ENCODE measurements around the gene SLC9A9. TPM values are rescaled to one million over a fixed set of nuclear protein-coding genes. Genes with fewer than 3 reads are reported as not detected.

SLC9A9 gene
- total RNA-seq, 2 experiments from 2014 or later, result 12.2 TPM

DNA sequence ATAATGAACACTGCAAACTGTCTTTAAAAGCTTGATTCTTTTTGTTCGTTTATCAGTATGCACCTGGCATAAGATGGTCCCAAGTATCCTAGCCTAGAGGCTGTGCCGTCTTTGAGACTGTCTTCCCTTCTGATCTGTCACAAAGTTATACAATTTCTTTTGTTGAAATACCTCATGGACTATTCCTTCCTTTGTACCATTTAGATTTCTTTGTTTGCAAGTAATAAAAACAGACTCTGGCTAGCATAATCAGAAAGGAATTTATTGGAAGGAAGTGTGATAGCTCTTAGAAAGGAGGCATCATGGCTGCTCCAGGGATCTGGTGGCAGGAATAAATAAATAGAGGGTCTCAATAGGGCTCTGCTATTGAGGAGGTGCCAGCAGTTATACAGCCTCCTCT is 280.4 kb downstream of the SLC9A9 start:
- TF ChIP-seq, protein P1, sequence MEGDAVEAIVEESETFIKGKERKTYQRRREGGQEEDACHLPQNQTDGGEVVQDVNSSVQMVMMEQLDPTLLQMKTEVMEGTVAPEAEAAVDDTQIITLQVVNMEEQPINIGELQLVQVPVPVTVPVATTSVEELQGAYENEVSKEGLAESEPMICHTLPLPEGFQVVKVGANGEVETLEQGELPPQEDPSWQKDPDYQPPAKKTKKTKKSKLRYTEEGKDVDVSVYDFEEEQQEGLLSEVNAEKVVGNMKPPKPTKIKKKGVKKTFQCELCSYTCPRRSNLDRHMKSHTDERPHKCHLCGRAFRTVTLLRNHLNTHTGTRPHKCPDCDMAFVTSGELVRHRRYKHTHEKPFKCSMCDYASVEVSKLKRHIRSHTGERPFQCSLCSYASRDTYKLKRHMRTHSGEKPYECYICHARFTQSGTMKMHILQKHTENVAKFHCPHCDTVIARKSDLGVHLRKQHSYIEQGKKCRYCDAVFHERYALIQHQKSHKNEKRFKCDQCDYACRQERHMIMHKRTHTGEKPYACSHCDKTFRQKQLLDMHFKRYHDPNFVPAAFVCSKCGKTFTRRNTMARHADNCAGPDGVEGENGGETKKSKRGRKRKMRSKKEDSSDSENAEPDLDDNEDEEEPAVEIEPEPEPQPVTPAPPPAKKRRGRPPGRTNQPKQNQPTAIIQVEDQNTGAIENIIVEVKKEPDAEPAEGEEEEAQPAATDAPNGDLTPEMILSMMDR (IDR thresholded peaks at IDR 0.05), result no peak
- DNase-seq (no peak), ATAC-seq (ENCODE audit: poor library complexity) (no peak)
- H3K4me1 ChIP-seq (ENCODE audit: insufficient read depth, low read length), result no peaks in the 10 kb centered on the region
- peaks cover 7% of the 10 kb centered on the region for H3K36me3 Mint-ChIP-seq (ENCODE audit: low read depth)
- no peaks in the 10 kb centered on the region for H3K9me3 ChIP-seq (ENCODE audit: control insufficient read depth in 1 of 2, insufficient read depth in 1 of 2, low read length in 2 of 2)
- H3K36me3 ChIP-seq (ENCODE audit: insufficient read depth, low read length), result no peaks in the 10 kb centered on the region
- intact Hi-C loops (cut with DNase I, micrococcal nuclease), result no loop called here
- no peak overlapping the region for H3K27ac ChIP-seq (ENCODE audit: low read depth in 1 of 2, low read length in 2 of 2)
- H3K4me3 ChIP-seq (ENCODE audit: low read length), result no peak overlapping the region
- H3K27ac Mint-ChIP-seq, result no peak overlapping the region
- no peaks in the 10 kb centered on the region for H3K27me3 ChIP-seq (ENCODE audit: control insufficient read depth in 1 of 2, insufficient read depth in 2 of 2, low read length in 2 of 2)
- no peak overlapping the region for H3K4me3 Mint-ChIP-seq
- POLR2A ChIA-PET, result no interaction called here
- H3K27me3 Mint-ChIP-seq, result no peaks in the 10 kb centered on the region
- CTCF ChIA-PET, result no interaction called here
- no peaks in the 10 kb centered on the region for H3K9me3 Mint-ChIP-seq
- no peaks in the 10 kb centered on the region for H3K4me1 Mint-ChIP-seq (ENCODE audit: low read depth)

DNA sequence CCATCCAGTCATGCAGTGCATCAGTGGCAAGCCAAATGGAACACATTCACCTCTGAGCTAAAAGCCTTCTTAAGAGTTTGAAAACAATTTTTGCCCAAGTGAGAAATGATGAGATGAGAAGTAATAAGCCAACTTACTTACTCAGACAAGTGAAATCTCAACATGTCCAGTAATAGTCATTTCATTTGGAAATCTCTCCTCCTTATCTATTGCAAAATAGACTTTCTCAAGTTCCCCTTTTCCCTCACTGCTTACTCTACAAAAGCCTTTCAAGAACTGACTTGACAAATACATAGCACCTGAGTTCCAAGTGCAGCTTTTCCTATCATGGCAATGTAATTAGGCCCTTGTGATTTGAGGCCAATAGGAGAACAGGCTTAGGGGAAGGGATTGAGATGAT is 282.3 kb downstream of the SLC9A9 start:
- intact Hi-C loops (cut with DNase I, micrococcal nuclease), result no loop called here

GRCh38 chr3:143563786-143564185 is 284.5 kb downstream of the SLC9A9 start:
- Histone ChIP-seq H3K27me3 (ENCODE audit: control insufficient read depth in 1 of 2, insufficient read depth in 2 of 2, low read length in 2 of 2) (no peaks in the 10 kb centered on the region), H3K36me3 (ENCODE audit: insufficient read depth, low read length) (no peaks in the 10 kb centered on the region), H3K4me3 (ENCODE audit: low read length) (no peak overlapping the region), H3K4me1 (ENCODE audit: insufficient read depth, low read length) (no peaks in the 10 kb centered on the region), H3K27ac (ENCODE audit: low read depth in 1 of 2, low read length in 2 of 2) (no peak overlapping the region), H3K9me3 (ENCODE audit: control insufficient read depth in 1 of 2, insufficient read depth in 1 of 2, low read length in 2 of 2) (peaks cover 0 to 3% of the 10 kb centered on the region in 2 experiments)
- Mint-ChIP-seq H3K4me3 (no peak overlapping the region), H3K4me1 (ENCODE audit: low read depth) (no peaks in the 10 kb centered on the region), H3K36me3 (ENCODE audit: low read depth) (peaks cover 12% of the 10 kb centered on the region), H3K27me3 (no peaks in the 10 kb centered on the region), H3K27ac (no peak overlapping the region), H3K9me3 (peaks cover 2% of the 10 kb centered on the region)
- ChIA-PET CTCF (no interaction called here), POLR2A (no interaction called here)
- DNase-seq (no peak), ATAC-seq (ENCODE audit: poor library complexity) (no peak)
- TF ChIP-seq, protein P1 (IDR thresholded peaks at IDR 0.05), result no peak
- intact Hi-C loops (cut with DNase I, micrococcal nuclease), result no loop called here

More for the DNA sequence above, 282.3 kb downstream of the SLC9A9 start:
- Histone ChIP-seq H3K36me3 (ENCODE audit: insufficient read depth, low read length) (no peaks in the 10 kb centered on the region), H3K27me3 (ENCODE audit: control insufficient read depth in 1 of 2, insufficient read depth in 2 of 2, low read length in 2 of 2) (no peaks in the 10 kb centered on the region), H3K27ac (ENCODE audit: low read depth in 1 of 2, low read length in 2 of 2) (no peak overlapping the region), H3K4me3 (ENCODE audit: low read length) (no peak overlapping the region), H3K4me1 (ENCODE audit: insufficient read depth, low read length) (no peaks in the 10 kb centered on the region), H3K9me3 (ENCODE audit: control insufficient read depth in 1 of 2, insufficient read depth in 1 of 2, low read length in 2 of 2) (no peaks in the 10 kb centered on the region)
- peak in 2 of 14 experiments; percentile 3 to 16 for DNase-seq
- Mint-ChIP-seq H3K36me3 (ENCODE audit: low read depth) (no peaks in the 10 kb centered on the region), H3K27me3 (no peaks in the 10 kb centered on the region), H3K27ac (no peak overlapping the region), H3K9me3 (no peaks in the 10 kb centered on the region), H3K4me1 (ENCODE audit: low read depth) (no peaks in the 10 kb centered on the region), H3K4me3 (no peak overlapping the region)
- ATAC-seq (ENCODE audit: poor library complexity), result no peak
- ChIA-PET CTCF (interaction anchor here (1.0 kb wide), 1 partner anchor 15 kb away, joined by 5 read pairs; no protein-coding TSS in a partner anchor), POLR2A (no interaction called here)
- TF ChIP-seq, protein P1 (IDR thresholded peaks at IDR 0.05), result no peak

All from CD4-positive, alpha-beta T cell (primary cell).